ENCODE results near the gene RELA. TPM values are rescaled to one million over a fixed set of nuclear protein-coding genes. Genes with fewer than 3 reads are reported as not detected.
"Not testable (repeated sequence)": the region's sequence is repeated elsewhere in the genome, so short reads cannot be mapped to it uniquely, and the experiment has no call there.

RELA gene
- total RNA-seq, 4 donors from 2014 or later = 61.9 to 73.5 (median 67.5) TPM

DNA sequence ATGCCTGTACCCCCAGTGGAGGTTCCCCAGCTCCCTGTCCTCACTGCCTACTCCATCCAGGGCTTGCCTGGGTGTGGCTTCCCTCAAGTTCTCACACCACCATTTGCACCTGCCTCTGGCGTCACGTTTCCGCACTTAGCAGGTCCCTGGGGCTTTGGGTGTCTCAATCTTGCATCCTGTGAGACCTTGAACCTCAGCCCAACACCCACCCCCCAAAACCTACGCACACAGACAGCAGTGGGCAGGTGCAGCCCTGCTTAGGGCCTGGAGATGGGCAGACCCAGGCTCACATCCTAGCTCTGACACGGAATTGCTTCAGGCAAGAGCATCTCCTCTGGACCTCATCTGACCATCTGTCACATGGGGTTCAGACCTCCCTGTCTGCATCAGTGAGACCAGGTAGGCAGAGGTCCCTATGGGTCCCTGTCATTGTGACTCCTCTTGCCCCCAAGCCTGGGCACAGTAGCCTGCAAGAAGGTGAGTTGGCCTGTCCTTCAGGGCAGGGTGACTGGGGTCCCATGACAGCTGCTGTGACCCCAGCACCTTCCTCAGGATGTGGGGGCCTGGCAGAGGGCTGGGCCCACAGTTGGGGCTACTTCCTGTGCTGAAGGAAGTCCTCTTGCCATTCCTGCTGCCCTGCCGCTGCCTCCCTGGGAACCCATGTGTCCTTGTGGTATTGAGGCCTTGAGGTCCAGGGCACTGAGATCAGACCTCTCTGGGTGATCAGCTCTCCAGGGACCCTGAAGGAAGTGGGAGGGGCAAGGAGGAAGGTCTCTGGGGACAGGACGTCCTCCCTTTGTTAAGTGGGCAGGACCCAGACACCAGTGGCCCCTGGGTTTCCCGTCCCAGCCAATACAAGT is 22.9 kb downstream of the RELA start:
- no peak for DNase-seq (ENCODE audit: low spot score in 2 of 2)
- H3K4me3 ChIP-seq (ENCODE audit: low read depth, poor library complexity, severe bottlenecking) = no peak overlapping the region
- 55 to 68% methylated on average over 7 to 8 of the region's 8 CpGs for WGBS, 2 donors
- no peak for TF ChIP-seq POLR2A (IDR thresholded peaks at IDR 0.05)
- TF ChIP-seq, protein P1, sequence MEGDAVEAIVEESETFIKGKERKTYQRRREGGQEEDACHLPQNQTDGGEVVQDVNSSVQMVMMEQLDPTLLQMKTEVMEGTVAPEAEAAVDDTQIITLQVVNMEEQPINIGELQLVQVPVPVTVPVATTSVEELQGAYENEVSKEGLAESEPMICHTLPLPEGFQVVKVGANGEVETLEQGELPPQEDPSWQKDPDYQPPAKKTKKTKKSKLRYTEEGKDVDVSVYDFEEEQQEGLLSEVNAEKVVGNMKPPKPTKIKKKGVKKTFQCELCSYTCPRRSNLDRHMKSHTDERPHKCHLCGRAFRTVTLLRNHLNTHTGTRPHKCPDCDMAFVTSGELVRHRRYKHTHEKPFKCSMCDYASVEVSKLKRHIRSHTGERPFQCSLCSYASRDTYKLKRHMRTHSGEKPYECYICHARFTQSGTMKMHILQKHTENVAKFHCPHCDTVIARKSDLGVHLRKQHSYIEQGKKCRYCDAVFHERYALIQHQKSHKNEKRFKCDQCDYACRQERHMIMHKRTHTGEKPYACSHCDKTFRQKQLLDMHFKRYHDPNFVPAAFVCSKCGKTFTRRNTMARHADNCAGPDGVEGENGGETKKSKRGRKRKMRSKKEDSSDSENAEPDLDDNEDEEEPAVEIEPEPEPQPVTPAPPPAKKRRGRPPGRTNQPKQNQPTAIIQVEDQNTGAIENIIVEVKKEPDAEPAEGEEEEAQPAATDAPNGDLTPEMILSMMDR (IDR thresholded peaks at IDR 0.05) = no peak
- intact Hi-C loops (cut with DNase I; ENCODE audit: low total_unique reads) = no loop called here

DNA sequence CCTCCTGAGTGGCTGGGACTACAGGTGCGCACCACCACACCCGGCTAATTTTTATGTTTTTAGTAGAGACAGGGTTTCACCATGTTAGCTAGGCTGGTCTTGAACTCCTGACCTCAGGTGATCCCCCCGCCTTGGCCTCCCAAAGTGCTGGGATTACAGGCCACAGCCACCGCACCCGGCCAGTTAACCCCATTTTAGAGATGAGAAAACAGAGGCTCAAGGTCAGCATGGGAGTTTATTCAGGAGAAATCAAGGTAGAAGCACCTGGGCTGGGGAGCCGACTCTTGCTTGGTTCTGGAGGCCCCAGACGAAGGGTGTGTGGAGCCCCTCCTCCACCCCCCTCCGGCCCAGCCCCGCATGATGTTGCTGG is 23.5 kb downstream of the RELA start:
- DNase-seq (ENCODE audit: low spot score in 2 of 2); H3K4me3 ChIP-seq (ENCODE audit: low read depth, poor library complexity, severe bottlenecking); intact Hi-C loops (cut with DNase I; ENCODE audit: low total_unique reads): not testable (repeated sequence)
- 92 to 94% methylated on average over 9 of the region's 9 CpGs for WGBS, 2 donors

DNA sequence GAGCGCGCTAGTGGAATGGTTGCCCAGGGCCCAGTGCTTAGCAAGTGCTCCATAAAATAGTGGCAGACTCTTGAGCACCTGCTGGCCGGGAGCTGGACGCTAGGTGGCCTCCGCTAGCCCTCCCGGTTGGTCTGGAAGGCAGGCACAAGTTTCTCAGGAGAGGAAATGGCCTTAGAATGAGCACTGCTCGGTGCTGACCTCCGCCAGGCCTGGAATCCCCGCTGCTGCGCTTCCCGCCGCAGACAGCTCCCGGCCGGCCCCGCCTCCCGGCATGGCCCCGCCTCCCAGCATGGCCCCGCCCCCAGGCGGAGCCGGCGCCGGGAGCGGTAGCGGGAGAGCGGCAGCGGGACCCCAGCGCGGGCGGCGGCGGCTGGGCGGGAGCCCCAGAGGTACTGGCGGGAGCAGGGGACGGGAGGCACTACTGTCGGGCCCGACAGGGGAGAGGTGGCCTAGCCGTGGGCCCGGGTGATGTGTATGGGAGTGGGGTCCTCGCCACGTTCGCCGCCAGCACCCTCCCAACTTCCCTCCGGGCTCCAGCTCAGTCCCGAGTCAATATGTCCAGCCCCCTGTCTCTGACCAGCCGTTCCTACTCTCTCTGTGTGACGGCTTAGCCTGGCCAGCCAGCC is 24.8 kb downstream of the RELA start, which contains the start of gene SIPA1:
Gene SIPA1, plus strand, starts transcription at position 308 of the 626 bp plus-strand sequence. CDS start 2,821 bp downstream, outside the sequence.
- intact Hi-C loops (cut with DNase I; ENCODE audit: low total_unique reads) = no loop called here
- peak in 1 of 2 donors; percentile 46 for DNase-seq (ENCODE audit: low spot score in 2 of 2)
- no peak for TF ChIP-seq POLR2A (IDR thresholded peaks at IDR 0.05)
- TF ChIP-seq, protein P1 (IDR thresholded peaks at IDR 0.05) = no peak
- whole genome bisulfite sequencing, 2 donors = 4 to 6% methylated on average over 24 to 41 of the region's 46 CpGs
- H3K4me3 ChIP-seq (ENCODE audit: low read depth, poor library complexity, severe bottlenecking) = peak within 1 kb of the TSS; percentile 62

DNA sequence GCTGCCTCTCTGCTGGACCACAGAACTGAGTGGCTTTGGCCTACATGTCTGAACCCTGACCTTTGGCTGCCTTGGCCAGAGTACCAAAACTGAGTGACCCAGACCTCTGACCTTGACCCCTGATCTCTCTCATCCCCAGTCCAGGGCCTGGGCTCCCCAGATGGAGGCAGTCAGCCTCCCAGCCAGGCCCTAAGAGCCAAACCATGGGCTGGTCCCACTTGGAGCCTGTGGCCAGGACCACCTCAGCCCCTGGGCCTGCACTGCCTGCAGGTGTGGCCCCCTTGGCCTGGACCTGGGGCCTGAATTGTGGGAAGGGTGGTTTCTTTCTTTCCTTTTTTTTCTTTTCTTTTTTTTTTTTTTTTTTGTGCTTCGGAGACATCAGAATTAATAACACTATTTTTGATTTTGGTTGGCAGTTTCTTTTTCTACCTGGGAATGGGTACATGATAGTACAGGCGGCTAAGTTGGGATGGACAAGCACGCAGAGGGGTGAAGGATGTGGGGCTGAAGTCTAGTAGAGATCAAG is 25.6 kb downstream of the RELA start:
- TF ChIP-seq, protein P1 (IDR thresholded peaks at IDR 0.05) = no peak
- no peak for TF ChIP-seq POLR2A (IDR thresholded peaks at IDR 0.05)
- no peak for DNase-seq (ENCODE audit: low spot score in 2 of 2)
- intact Hi-C loops (cut with DNase I; ENCODE audit: low total_unique reads) = no loop called here
- 88 to 94% methylated on average over 3 of the region's 3 CpGs for WGBS, 2 donors
- H3K4me3 ChIP-seq (ENCODE audit: low read depth, poor library complexity, severe bottlenecking) = no peak overlapping the region

DNA sequence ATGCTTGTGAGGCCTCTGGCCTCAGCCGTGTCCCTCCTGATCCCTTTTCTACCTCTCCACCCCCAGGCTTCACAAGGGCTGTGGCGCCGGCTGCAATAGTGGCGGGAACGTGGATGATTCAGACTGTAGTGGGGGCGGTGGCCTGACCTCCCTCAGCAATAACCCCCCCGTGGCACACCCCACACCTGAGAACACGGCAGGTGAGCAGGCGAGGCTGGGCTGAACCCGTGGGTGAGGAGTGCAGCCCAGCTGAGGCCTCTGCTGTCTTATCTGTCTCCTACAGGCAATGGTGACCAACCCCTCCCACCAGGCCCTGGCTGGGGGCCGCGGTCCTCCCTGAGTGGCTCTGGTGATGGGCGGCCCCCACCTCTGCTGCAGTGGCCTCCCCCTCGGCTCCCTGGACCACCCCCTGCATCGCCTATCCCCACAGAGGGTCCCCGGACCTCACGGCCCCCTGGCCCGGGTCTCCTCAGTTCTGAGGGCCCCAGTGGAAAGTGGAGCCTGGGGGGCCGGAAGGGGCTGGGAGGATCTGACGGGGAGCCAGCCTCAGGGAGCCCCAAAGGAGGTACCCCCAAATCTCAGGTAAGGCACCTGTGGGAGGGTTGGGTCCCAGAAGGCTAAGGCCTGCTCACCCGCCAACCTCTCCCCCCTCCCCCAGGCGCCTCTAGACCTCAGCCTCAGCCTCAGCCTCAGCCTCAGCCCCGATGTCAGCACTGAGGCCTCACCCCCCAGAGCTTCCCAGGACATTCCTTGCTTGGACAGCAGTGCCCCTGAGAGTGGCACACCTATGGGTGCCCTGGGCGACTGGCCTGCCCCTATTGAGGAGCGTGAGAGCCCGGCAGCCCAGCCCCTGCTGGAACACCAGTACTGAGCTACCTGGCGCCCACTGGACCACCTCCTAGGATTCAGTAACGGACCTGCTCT is 26.3 kb downstream of the RELA start:
- DNase-seq (ENCODE audit: low spot score in 2 of 2) = no peak
- WGBS, 2 donors = 90 to 92% methylated on average over 21 of the region's 28 CpGs
- TF ChIP-seq, protein P1 (IDR thresholded peaks at IDR 0.05) = no peak
- no peak for TF ChIP-seq POLR2A (IDR thresholded peaks at IDR 0.05)
- no peak overlapping the region for H3K4me3 ChIP-seq (ENCODE audit: low read depth, poor library complexity, severe bottlenecking)
- intact Hi-C loops (cut with DNase I; ENCODE audit: low total_unique reads) = no loop called here

All from lower leg skin (tissue), 4 donors.